Measurements from ENCODE around the gene PIK3AP1.
"Not testable (repeated sequence)": the region's sequence is repeated elsewhere in the genome, so short reads cannot be mapped to it uniquely, and the experiment has no call there.

Gene PIK3AP1

DNA sequence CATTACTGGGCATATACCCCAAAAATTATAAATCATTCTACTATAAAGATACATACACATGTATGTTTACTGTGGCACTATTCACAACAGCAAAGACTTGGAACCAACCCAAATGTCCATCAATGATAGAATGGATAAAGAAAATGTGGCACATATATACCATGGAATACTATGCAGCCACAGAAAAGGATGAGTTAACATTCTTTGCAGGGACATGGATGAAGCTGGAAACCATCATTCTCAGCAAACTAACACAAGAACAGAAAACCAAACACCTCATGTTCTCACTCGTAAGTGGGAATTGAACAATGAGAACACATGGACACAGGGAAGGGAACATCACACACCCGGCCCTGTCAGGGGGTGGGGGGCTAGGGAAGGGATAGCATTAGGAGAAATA is 145.8 kb downstream of the PIK3AP1 start:
- DNase-seq, result not testable (repeated sequence)

DNA sequence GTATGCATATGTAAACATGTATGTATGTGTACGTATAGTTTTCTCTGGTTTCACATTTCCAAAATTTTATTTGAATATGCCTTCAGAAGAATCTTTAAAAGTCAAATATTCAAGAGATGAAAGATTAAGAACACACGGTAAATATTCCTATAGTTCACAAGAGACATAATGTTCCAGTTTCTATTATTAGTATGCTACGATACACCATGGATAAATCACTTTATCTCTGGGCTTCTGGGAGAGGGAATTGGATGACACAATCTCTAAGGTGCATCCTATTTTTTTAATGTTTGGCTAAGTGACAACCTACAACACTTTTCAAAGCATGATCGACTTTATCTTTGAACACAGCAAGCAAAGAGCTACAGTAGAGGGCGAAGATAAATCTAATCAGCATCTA is 147.3 kb downstream of the PIK3AP1 start:
- no peak for DNase-seq

DNA sequence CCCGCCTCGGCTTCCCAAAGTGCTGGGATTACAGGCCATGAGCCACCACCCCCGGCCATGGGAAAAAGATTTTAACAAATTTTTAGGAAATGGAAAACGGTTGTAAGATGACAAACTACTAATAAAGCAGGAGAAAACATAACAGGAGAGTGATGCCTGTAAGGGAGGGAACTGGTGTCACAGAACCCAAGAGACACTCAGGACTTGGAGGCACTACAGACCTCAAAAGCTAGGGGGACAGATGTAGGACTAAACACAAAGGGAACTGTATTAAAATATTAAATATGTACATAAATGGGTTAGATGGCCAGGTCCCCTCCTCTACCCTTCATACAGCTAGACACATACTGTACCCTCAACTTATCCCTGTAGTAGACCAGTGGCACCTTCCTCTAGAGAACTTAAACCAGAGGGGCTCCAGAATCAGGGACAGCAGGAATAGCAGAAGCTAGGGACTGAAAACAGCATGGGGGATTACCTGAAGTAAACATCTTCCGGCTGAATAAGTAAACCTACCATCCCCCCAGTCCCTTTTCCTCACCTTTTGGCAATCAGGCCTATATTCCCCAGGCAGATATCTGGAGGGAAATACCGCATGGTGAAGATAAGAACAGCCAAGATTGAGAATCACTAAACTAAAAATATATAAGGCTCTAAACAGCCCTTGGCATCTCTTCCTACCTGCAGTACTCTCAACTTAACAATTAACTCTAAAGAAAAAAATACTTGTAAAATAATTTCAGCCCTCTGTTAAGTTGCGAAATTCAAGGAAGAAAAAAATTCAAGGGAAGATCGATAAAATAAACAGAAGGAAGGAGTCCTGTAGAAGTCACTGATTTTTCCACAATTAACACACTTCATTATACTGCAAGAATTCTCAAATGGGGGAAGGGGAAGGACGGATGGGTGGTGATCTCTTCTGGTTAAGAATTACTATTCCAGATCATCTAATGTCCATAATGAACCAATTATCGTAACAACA is 149.0 kb downstream of the PIK3AP1 start:
- no peak for DNase-seq

DNA sequence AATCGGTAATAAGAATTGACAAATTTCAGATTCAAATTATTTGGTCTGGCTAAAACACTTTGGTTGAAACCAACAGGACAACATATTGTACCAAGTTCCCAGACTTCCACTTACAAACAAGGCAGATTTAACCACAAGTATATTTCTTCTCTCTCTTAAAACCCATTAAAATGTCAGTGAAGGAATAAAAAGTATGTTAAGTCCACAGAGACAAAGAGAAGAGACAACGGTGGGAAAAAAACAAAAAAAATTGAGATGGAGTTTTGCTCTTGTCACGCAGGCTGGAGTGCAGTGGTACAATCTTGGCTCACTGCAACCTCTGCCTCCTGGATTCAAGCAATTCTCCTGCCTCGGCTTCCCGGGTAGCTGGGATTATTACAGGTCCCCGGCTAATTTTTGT is 149.8 kb downstream of the PIK3AP1 start:
- no peak for DNase-seq

DNA sequence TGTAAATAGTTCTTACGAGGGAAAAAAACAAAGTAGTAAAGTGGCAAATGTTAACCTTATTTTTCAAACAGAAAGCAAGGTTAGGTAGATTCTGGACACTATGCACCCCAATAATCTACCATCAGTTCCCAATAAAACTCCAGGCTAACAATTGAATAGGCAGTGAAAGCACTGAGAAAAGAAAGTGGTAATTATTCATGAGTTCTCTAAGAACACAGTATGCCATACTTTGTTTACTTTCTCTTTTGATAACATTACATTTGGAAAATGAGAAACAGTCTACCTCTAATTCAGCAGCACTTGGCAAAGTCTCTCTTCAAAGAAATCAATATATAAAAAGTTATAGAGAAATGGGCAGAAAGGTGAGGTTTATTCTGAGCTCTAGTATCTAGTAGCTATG is 151.9 kb downstream of the PIK3AP1 start:
- no peak for DNase-seq

DNA sequence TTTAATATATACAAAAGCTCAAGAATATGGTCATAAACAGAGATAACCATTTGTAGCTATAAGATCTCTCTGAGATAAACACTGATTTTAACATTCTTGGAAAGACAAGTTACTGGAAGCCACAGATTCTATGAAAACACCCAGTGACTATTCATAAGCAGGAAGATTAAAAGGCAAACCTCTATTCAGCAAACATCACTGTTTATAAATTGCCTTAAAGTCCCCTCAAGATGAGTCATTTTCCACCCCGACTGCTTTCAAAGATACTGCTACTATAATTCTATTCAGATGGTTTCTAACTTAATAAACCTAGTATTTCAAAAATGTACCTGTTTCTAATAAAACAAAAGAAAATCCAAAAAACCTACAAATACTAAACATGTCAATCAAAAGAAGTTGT is 154.5 kb downstream of the PIK3AP1 start:
- no peak for DNase-seq

DNA sequence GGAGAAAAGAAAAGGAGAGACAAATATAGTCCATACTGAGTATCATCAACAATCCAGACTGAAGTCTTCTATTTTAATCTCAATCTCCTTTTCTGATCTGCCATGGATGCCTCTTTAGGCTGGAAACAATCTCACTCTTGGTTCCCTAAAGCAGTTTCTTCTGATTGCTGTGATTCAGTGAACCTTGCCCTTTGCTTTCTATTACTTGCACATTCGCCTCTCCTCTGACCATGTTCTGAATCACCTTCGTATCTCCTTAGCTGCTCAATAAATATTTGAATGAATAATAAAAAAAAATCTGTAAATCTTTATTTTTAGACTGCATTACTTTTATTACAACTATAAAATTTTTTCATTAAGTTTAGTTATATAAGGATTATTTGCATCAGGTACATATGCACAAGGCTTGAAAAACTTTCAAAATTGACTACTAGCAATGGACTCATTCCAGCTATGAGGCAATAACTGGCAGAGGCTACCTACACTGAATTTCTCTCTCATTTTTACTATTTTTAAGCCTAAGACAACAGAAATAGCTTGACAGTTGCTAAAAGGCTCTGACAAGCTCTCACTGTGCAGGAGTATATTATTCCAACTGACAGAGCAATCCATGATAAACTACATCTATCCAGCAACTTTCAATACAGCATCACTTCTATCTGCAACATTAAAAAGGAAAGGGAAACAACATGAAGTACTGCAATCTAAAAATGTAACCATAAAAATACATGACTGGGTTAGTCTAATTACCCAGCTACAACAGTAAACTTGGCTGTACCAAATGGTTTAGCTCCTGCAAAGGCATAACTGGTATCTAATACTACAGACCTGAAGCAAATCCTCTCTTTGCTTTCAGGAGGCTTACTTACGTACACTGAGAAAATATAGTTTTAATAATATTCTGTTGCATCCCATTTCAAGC is 159.1 kb downstream of the PIK3AP1 start:
- no peak for DNase-seq

DNA sequence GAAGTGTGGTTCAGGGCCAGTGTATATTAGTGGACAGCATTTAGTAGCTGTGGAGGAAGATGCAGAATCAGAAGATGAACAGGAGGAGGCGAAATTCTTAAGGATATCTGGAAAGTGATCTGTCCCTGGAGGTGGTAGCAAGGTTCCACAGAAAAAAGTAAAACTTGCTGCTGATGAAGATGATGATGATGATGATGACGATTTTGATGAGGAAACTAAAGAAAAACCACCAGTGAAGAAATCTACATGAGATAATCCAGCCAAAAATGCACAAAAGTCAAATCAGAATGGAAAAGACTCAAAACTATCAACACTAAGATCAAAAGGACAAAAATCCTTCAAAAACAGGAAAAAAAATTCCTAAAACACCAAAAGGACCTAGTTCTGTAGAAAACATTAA is 159.8 kb downstream of the PIK3AP1 start:
- no peak for DNase-seq

DNA sequence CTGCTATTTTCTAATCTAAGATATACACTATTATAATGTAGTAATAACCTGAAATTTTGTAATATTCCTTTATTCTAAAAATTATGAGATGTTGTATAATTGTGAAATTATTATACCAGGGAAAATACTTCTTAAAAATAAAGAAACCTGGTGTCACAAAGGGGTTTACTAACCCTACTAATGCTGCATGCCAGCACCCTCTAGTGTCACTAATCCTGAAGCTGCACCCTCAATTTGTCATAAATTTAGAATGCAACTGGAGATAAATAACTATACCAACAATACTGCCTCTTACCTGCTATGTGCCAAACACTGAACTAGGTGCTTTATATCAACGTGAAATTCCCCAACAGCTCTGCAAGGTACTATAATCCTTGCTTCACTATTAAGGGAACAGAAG is 164.3 kb downstream of the PIK3AP1 start:
- DNase-seq, result no peak

DNA sequence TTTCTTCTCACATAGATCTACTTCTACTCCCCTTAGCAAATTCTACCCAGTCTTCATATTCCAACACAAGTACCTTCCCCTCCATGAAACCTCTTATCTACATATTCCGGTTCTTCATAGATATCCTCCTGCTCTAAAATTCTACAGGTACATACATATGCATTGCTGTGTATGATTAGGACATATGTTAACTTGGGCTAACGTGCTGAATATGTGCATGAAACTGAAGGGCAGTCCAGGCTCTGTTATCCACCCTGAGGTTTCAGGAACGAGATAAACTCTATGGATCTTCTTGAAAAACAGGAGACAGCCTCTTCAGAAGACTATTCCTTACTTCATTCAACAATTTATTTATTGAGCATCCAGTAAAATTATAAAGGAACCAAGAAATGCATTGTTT is 165.0 kb downstream of the PIK3AP1 start:
- DNase-seq, result no peak

DNA sequence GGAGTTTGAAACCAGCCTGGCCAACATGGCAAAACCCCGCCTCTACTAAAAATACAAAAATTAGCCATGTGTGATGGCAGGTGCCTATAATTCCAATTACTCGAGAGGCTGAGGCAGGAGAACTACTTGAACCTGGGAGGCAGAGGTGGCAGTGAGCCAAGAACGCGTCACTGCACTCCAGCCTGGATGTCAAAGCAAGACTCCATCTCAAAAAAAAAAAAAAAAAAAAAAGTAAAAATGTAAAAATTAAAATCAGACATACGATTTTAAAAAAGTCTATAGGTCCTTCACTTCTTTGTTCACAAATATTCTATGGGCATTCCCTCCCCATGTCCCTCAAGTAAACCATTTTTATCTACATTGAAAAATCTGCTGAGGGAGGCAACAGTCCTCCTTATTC is 171.7 kb downstream of the PIK3AP1 start:
- DNase-seq, result no peak

DNA sequence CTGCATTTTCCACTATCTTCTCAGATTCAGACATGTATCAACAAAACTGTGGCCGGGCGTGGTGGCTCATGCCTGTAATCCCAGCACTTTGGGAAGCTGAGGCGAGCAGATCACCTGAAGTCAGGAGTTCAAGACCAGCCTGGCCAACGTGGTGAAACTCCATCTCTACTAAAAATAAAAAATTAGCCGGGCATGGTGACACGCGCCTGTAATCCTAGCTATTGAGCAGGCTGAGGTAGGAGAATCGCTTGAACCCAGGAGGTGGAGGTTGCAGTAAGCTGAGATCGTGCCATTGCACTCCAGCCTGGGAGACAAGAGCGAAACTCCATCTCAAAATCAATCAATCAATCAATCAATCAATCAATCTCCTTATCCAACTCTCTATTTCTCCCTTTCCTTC is 174.8 kb downstream of the PIK3AP1 start:
- not testable (repeated sequence) for DNase-seq
